Retina (tissue), 1 donor: ENCODE results near the gene EDA.
"Not testable (repeated sequence)": the region's sequence is repeated elsewhere in the genome, so short reads cannot be mapped to it uniquely, and the experiment has no call there.

ENCODE experiments used
- DNase-seq: peaks from one replicate; pipeline ENCODE4 v3.0.0-alpha.2; 2016

The EDA gene

GRCh38 chrX:69961365-69962072, 345.6 kb downstream of the EDA start:
- no peak for DNase-seq

GRCh38 chrX:69968950-69969349, 353.0 kb downstream of the EDA start:
- no peak for DNase-seq

- DNase-seq, result no peak
Measured at GRCh38 chrX:69969460-69969859, 353.5 kb downstream of the EDA start.

GRCh38 chrX:69987691-69988090, 371.8 kb downstream of the EDA start:
- DNase-seq, result peak; percentile 19

- no peak for DNase-seq
Measured at GRCh38 chrX:69988955-69989394, 373.1 kb downstream of the EDA start.

GRCh38 chrX:69991685-69992084, 375.8 kb downstream of the EDA start:
- no peak for DNase-seq

GRCh38 chrX:69993494-69993893, 377.6 kb downstream of the EDA start:
- no peak for DNase-seq

GRCh38 chrX:69995362-69996112, 379.6 kb downstream of the EDA start:
- DNase-seq, result no peak

GRCh38 chrX:69996113-69996468, 380.2 kb downstream of the EDA start:
- DNase-seq, result no peak

- not testable (repeated sequence) for DNase-seq
Measured at GRCh38 chrX:69998299-69998698, 382.4 kb downstream of the EDA start.

GRCh38 chrX:70001269-70001668, 385.4 kb downstream of the EDA start:
- DNase-seq, result no peak

- no peak for DNase-seq
Measured at GRCh38 chrX:70001708-70002341, 385.9 kb downstream of the EDA start.

GRCh38 chrX:70007946-70008345, 392.0 kb downstream of the EDA start:
- no peak for DNase-seq

- DNase-seq, result no peak
Measured at GRCh38 chrX:70009049-70009448, 393.1 kb downstream of the EDA start.

GRCh38 chrX:70009970-70010369, 394.1 kb downstream of the EDA start:
- no peak for DNase-seq

GRCh38 chrX:70012756-70013155, 396.8 kb downstream of the EDA start:
- DNase-seq, result no peak

- no peak for DNase-seq
Measured at GRCh38 chrX:70013466-70014381, 397.8 kb downstream of the EDA start.

GRCh38 chrX:70016513-70016912, 400.6 kb downstream of the EDA start:
- no peak for DNase-seq

- DNase-seq, result no peak
Measured at GRCh38 chrX:70022616-70023015, 406.7 kb downstream of the EDA start.

GRCh38 chrX:70025464-70025863, 409.6 kb downstream of the EDA start:
- DNase-seq, result no peak

GRCh38 chrX:70026112-70026850, 410.4 kb downstream of the EDA start:
- DNase-seq, result no peak

GRCh38 chrX:70026851-70027200, 410.9 kb downstream of the EDA start:
- DNase-seq, result no peak
